CD14-positive monocyte (primary cell): ENCODE results near the gene TREML4. TPM values are rescaled to one million over a fixed set of nuclear protein-coding genes. Genes with fewer than 3 reads are reported as not detected.
A peak's percentile ranks its signal among the peaks of the same experiment; 100 is the strongest.

Source experiments
- DNase-seq, 3 donors: peaks; one replicate each; pipeline ENCODE4 v3.0.0-alpha.2; 2011 to 2022
- H2AFZ ChIP-seq: 2 replicates; pipeline ENCODE4 v1.6.0; 2012; ENCODE audit warnings: mild to moderate bottlenecking, low read depth, low read length, inconsistent platforms; ENCODE audit not compliant: insufficient read depth, poor library complexity, severe bottlenecking
- H3K27ac ChIP-seq, 2 donors: 1 replicate in 1 of 2; 2 replicates in 1 of 2; pipeline ENCODE4 v1.5.1; 2012 to 2013; ENCODE audit warnings: low read length in 2 of 2, control low read depth in 1 of 2, inconsistent platforms in 1 of 2, low read depth in 1 of 2, mild to moderate bottlenecking in 1 of 2
- H3K27me3 ChIP-seq, 2 donors: one replicate each; pipeline versions ENCODE4 v1.6.0 to v1.6.1; 2011 to 2013; ENCODE audit warnings: low read length in 2 of 2; ENCODE audit not compliant: control insufficient read depth in 2 of 2, insufficient read depth in 2 of 2
- H3K36me3 ChIP-seq, 2 donors: replicated peaks in 1 of 2; 1 replicate in 1 of 2; 2 replicates in 1 of 2; pipeline versions ENCODE4 v1.5.1 to v1.6.1; 2012 to 2013; ENCODE audit warnings: low read length in 2 of 2, control low read depth in 1 of 2, inconsistent platforms in 1 of 2, mild to moderate bottlenecking in 1 of 2; ENCODE audit not compliant: insufficient read depth in 2 of 2, control insufficient read depth in 1 of 2
- H3K4me1 ChIP-seq, 2 donors: 1 replicate in 1 of 2; 2 replicates in 1 of 2; pipeline versions ENCODE4 v1.5.1 to v1.6.1; 2012 to 2013; ENCODE audit warnings: low read length in 2 of 2, control low read depth in 1 of 2, inconsistent platforms in 1 of 2, mild to moderate bottlenecking in 1 of 2, moderate library complexity in 1 of 2; ENCODE audit not compliant: insufficient read depth in 2 of 2, control insufficient read depth in 1 of 2
- H3K4me2 ChIP-seq: replicated peaks from 2 replicates; pipeline ENCODE3; 2012; ENCODE audit warnings: low read length, moderate library complexity, mild to moderate bottlenecking; ENCODE audit not compliant: poor library complexity, severe bottlenecking; ENCODE audit errors: extremely low read depth
- H3K4me3 ChIP-seq, 3 experiments: fragments of 200-600 bp in 1 of 3; sonication (generic) in 1 of 3; replicated peaks in 1 of 3; 1 replicate in 2 of 3; 2 replicates in 1 of 3; pipeline ENCODE4 v1.5.1; 2011 to 2013; ENCODE audit warnings: low read length in 3 of 3, mild to moderate bottlenecking in 3 of 3, control low read depth in 2 of 3, low read depth in 2 of 3, inconsistent platforms in 1 of 3, moderate library complexity in 1 of 3
- H3K79me2 ChIP-seq: 2 replicates; pipeline ENCODE4 v1.6.0; 2012; ENCODE audit warnings: mild to moderate bottlenecking, control low read depth, inconsistent platforms, low read length, moderate library complexity; ENCODE audit not compliant: insufficient read depth
- H3K9ac ChIP-seq: 2 replicates; pipeline ENCODE4 v1.6.0; 2017; ENCODE audit warnings: low read length, mild to moderate bottlenecking; ENCODE audit not compliant: insufficient read depth, poor library complexity, severe bottlenecking
- H3K9me3 ChIP-seq, 2 donors: replicated peaks in 1 of 2; 1 replicate in 1 of 2; 2 replicates in 1 of 2; pipeline versions ENCODE4 v1.5.1 to v1.6.1; 2012 to 2013; ENCODE audit warnings: low read length in 2 of 2, control low read depth in 1 of 2; ENCODE audit not compliant: control insufficient read depth in 1 of 2, insufficient read depth in 1 of 2
- H4K20me1 ChIP-seq: 2 replicates; pipeline ENCODE4 v1.6.0; 2012; ENCODE audit warnings: mild to moderate bottlenecking, low read length, control low read depth, moderate library complexity; ENCODE audit not compliant: insufficient read depth
- H3K27ac Mint-ChIP-seq, 7 donors: one replicate each; pipeline ENCODE4 v1.8.0; 2020; ENCODE audit warnings: mild to moderate bottlenecking in 7 of 7, mixed read lengths in 7 of 7, moderate library complexity in 6 of 7, inconsistent platforms in 2 of 7
- H3K27me3 Mint-ChIP-seq, 3 donors: one replicate each; pipeline ENCODE4 v1.8.0; 2021 to 2022; ENCODE audit warnings: low read depth in 3 of 3, mild to moderate bottlenecking in 3 of 3, mixed read lengths in 3 of 3, moderate library complexity in 3 of 3, inconsistent platforms in 1 of 3
- H3K36me3 Mint-ChIP-seq, 2 donors: one replicate each; pipeline ENCODE4 v1.8.0; 2020; ENCODE audit warnings: mixed read lengths in 2 of 2, inconsistent platforms in 1 of 2, mild to moderate bottlenecking in 1 of 2
- H3K4me1 Mint-ChIP-seq: one replicate; pipeline ENCODE4 v1.8.0; 2020; ENCODE audit warnings: mild to moderate bottlenecking, mixed read lengths
- H3K4me3 Mint-ChIP-seq, 2 donors: one replicate each; pipeline ENCODE4 v1.8.0; 2020; ENCODE audit warnings: mild to moderate bottlenecking in 2 of 2, mixed read lengths in 2 of 2, moderate library complexity in 1 of 2
- H3K9me3 Mint-ChIP-seq, 7 donors: one replicate each; pipeline ENCODE4 v1.8.0; 2020 to 2022; ENCODE audit warnings: mixed read lengths in 7 of 7, mild to moderate bottlenecking in 6 of 7, moderate library complexity in 6 of 7, inconsistent platforms in 2 of 7
- CTCF ChIP-seq: fragments of 200-600 bp; IDR thresholded peaks from one replicate; pipeline ENCODE4 v1.8.0; 2022; ENCODE audit warnings: antibody characterized with exemption, mild to moderate bottlenecking
- intact Hi-C, 2 donors: fragments of 100-400 bp; cut with micrococcal nuclease; formaldehyde crosslinking; loops; one replicate each; pipeline versions ENCODE4 v1.15.0 to v1.15.1; 2023
- polyA plus RNA-seq, 3 donors: library from polyadenylated mRNA; depleted of rRNA in 1 of 3; unstranded in 2 of 3; stranded (reverse) in 1 of 3; fragments of 300-500 nt in 2 of 3; fragments of >200 nt in 1 of 3; fragmentation: Illumina TruSeq in 2 of 3; gene quantifications; 1 replicate in 2 of 3; 2 replicates in 1 of 3; pipeline ENCODE4 v1.2.3, GENCODE V29; 2012 to 2021

TREML4 gene
- polyA plus RNA-seq, 3 donors = not detected

- no peak overlapping the region for H3K27ac Mint-ChIP-seq
- no peak for DNase-seq
- H3K4me1 Mint-ChIP-seq = peaks cover 36% of the 10 kb centered on the region
- H3K4me3 ChIP-seq = no peak overlapping the region
- H3K27ac ChIP-seq = no peak overlapping the region
- no peaks in the 10 kb centered on the region for H4K20me1 ChIP-seq
- intact Hi-C loops = no loop called here
- H3K4me2 ChIP-seq = no peak overlapping the region
- H3K4me3 Mint-ChIP-seq = no peak overlapping the region
- no peaks in the 10 kb centered on the region for H3K79me2 ChIP-seq
- no peak overlapping the region for H2AFZ ChIP-seq
- peaks cover 19 to 26% (median 22%) of the 10 kb centered on the region in 7 donors for H3K9me3 Mint-ChIP-seq
- no peak for TF ChIP-seq CTCF
- peaks cover 0 to 13% of the 10 kb centered on the region in 2 donors for H3K36me3 ChIP-seq
- peaks cover 24 to 31% of the 10 kb centered on the region in 2 donors for H3K4me1 ChIP-seq
- peaks cover 10 to 44% of the 10 kb centered on the region in 2 donors for H3K36me3 Mint-ChIP-seq
- no peaks in the 10 kb centered on the region for H3K27me3 ChIP-seq
- H3K9me3 ChIP-seq = peaks cover 0 to 21% of the 10 kb centered on the region in 2 donors
- H3K27me3 Mint-ChIP-seq = peaks cover 0 to 2% (median 0%) of the 10 kb centered on the region in 3 donors
- no peak overlapping the region for H3K9ac ChIP-seq
Measured at GRCh38 chr6:41266541-41266940, 38.4 kb downstream of the TREML4 start.

- Mint-ChIP-seq H3K36me3 (peaks cover 24 to 47% of the 10 kb centered on the region in 2 donors), H3K9me3 (peaks cover 4 to 15% (median 8%) of the 10 kb centered on the region in 7 donors), H3K4me1 (peaks cover 55% of the 10 kb centered on the region), H3K4me3 (no peak overlapping the region), H3K27me3 (peaks cover 0 to 2% (median 0%) of the 10 kb centered on the region in 3 donors), H3K27ac (peak overlapping the region in 1 of 7 donors; percentile 13)
- Histone ChIP-seq H3K36me3 (peaks cover 0 to 5% of the 10 kb centered on the region in 2 donors), H3K4me1 (peaks cover 42 to 51% of the 10 kb centered on the region in 2 donors), H2AFZ (no peak overlapping the region), H3K79me2 (no peaks in the 10 kb centered on the region), H4K20me1 (no peaks in the 10 kb centered on the region), H3K27me3 (no peaks in the 10 kb centered on the region), H3K4me3 (no peak overlapping the region), H3K9ac (no peak overlapping the region), H3K27ac (no peak overlapping the region), H3K9me3 (peaks cover 0 to 5% of the 10 kb centered on the region in 2 donors), H3K4me2 (no peak overlapping the region)
- no peak for TF ChIP-seq CTCF
- intact Hi-C loops = no loop called here
- no peak for DNase-seq
Measured at GRCh38 chr6:41268478-41268877, 40.3 kb downstream of the TREML4 start.
